Heart left ventricle (tissue), 13 donors: ENCODE data around the gene BRME1.

ENCODE experiments used
- POLR2A ChIP-seq, 2 donors: fragments of 450-650 bp; IDR thresholded peaks; one replicate each; pipeline ENCODE4 v1.6.1; 2017; ENCODE audit warnings: antibody characterized with exemption in 2 of 2, mild to moderate bottlenecking in 2 of 2, moderate library complexity in 2 of 2
- TF ChIP-seq, protein P1 (sequence below), 12 donors: fragments of 200-600 bp; sonication (generic) in 4 of 12; IDR thresholded peaks; one replicate each; pipeline versions ENCODE4 v1.5.0 to v1.8.0; 2018 to 2022; ENCODE audit warnings: antibody characterized with exemption in 12 of 12, mild to moderate bottlenecking in 5 of 12
- donor health status: ischemic (EF 13 %, LVEDD 7.1; RV severe dilation, severe dysfunction).
- donor health status: DM: no; HTN: yes; CAD: no.
- donor health status: DM: no; HTN: no; CAD: no.
- donor health status: ischemic (EF 25% LVEDD 6.9; RV normal size, moderate dysfunction).
- donor health status: ischemic (EF 25% LVEDD 5.7; RV mildly dilated, moderate dysfunction).
- donor health status: ischemic (EF 35%, LVEDD 5.7; RV mildly dilated, moderate dysfunction).
- donor health status: nonischemic (EF 11% LVEDD 7.7; RV severe dilation, severe dysfunction).
- donor health status: DM: yes; HTN: yes; CAD: no.
- donor health status: PGD.
- donor health status: ischemic (EF 29% LVEDD 5.4; RV normal size, mild dysfunction).
- donor health status: nonischemic (EF 23%, LVEDD 6.1; RV moderate dilation, normal function).

DNA sequence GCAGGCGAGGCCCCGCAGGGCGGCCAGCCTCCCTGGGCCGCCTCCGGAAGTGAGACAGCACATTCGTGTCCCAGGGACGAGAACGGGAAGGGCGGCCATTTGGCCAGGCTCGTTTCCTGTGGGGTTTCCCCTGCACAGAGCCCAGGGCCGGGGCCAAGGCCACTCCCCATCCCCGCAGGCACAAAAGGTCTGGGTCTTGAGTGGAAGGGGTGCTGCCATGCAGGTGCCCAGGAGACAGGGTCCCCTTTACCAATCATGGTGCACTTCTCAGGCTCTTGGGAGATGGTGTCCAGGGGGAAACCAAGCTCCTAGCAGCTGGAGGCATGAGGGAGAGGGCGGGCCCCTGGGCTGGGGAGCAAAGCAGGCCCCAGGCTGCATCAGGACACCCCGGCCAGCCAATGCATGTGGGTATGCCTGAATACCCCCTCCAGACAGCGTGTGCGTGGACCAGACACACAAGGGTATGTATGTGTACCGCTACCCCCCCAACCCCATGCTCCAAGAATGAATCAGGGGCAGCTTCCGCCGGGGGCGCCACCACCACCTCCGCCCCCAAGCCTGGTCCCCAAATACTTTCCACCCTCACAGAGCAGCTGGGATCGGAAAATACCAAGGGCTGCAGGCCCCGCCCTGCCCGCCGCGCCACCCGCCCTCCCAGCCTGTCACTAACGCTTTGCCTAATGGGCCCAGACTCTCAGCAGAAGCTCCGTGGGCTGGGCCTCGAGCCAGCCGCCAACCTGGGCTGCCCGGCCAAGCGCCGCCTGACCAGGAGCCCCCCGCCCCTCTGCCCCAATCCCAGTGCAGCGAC lies 66.6 kb downstream of the BRME1 start:
- TF ChIP-seq, protein P1, sequence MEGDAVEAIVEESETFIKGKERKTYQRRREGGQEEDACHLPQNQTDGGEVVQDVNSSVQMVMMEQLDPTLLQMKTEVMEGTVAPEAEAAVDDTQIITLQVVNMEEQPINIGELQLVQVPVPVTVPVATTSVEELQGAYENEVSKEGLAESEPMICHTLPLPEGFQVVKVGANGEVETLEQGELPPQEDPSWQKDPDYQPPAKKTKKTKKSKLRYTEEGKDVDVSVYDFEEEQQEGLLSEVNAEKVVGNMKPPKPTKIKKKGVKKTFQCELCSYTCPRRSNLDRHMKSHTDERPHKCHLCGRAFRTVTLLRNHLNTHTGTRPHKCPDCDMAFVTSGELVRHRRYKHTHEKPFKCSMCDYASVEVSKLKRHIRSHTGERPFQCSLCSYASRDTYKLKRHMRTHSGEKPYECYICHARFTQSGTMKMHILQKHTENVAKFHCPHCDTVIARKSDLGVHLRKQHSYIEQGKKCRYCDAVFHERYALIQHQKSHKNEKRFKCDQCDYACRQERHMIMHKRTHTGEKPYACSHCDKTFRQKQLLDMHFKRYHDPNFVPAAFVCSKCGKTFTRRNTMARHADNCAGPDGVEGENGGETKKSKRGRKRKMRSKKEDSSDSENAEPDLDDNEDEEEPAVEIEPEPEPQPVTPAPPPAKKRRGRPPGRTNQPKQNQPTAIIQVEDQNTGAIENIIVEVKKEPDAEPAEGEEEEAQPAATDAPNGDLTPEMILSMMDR (IDR thresholded peaks at IDR 0.05), result peak in 3 of 12 donors; percentile 8 to 16 (median 8)
- TF ChIP-seq POLR2A (IDR thresholded peaks at IDR 0.05), result peak; percentile 32 to 42
